Brain pericyte (primary cell): ENCODE results near the gene AK1.
"Not testable (repeated sequence)": the region's sequence is repeated elsewhere in the genome, so short reads cannot be mapped to it uniquely, and the experiment has no call there.

ENCODE experiments used
- DNase-seq: peaks from one replicate; pipeline ENCODE4 v3.0.0-alpha.2; 2012; ENCODE audit warnings: low read depth, low spot score

AK1 gene

GRCh38 chr9:127884976-127885490, 7.6 kb upstream of the AK1 start:
- DNase-seq, result no peak

GRCh38 chr9:127884427-127884911, 7.0 kb upstream of the AK1 start:
- DNase-seq, result no peak

GRCh38 chr9:127883959-127884358, 6.5 kb upstream of the AK1 start:
- DNase-seq, result no peak

GRCh38 chr9:127881715-127882114, 4.2 kb upstream of the AK1 start:
- DNase-seq, result not testable (repeated sequence)

DNA sequence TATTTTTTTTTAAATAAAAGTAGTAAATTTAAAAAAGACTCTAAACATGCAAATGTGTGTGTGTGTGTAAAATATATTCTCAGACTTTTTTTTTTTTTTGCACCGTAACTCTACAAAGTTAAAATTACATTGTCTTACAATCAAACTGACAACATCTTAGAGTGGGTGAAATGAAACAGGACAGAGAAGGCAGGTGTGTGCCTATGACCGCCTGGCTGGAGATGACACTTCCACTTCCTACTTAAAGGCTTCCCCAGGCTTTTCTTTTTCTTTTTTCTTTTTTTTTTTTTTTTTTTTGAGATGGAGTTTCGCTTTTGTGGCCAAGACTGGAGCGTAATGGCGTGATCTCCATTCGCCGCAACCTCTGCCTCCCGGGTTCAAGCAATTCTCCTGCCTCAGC, 2.7 kb upstream of the AK1 start:
- DNase-seq, result no peak

GRCh38 chr9:127878652-127879390, 1.3 kb upstream of the AK1 start:
- no peak for DNase-seq

- DNase-seq, result no peak
These were observed 651 bp upstream of the AK1 start for GRCh38 chr9:127878001-127878651.

GRCh38 chr9:127876764-127877562, 512 bp downstream of the AK1 start:
- DNase-seq, result no peak

DNA sequence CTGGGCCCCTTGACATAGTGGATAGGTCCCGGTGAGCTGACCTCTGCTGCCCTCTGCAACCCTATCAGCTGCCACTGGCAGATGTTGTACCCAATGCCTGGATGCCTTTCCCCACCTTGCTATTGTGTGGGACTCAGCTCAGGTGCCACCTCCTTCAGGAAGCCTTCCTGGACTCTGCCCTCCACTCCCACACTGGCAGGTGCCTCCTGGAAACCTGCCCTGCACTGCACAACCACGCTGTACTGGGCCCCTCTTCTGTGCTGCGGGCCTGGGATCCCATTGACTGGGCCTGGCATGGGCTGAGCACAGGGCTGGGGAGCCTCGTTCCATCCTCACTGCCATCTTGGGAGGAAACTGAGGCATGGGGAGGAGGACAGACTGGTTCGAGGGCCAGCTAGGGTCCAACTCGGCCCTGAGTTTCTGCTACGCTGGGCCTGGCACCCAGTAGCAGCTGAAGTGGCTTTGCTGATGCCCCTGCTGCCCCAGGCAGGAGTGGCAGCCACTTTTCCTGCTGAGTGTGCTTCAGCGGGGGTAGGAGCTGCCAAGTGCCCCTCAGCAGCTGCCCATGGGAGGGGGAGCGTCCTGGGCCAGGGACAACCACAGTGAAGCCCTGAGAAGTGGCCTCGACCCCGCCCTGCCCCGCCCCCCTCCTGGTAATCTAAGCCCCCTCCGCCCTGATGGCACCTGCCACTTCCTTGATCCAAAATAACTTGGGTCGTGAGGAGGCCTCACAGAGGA, 1.3 kb downstream of the AK1 start:
- DNase-seq, result no peak

- no peak for DNase-seq
These were observed 2.0 kb downstream of the AK1 start for GRCh38 chr9:127875306-127875966.

GRCh38 chr9:127874301-127875221, 2.9 kb downstream of the AK1 start:
- no peak for DNase-seq

DNA sequence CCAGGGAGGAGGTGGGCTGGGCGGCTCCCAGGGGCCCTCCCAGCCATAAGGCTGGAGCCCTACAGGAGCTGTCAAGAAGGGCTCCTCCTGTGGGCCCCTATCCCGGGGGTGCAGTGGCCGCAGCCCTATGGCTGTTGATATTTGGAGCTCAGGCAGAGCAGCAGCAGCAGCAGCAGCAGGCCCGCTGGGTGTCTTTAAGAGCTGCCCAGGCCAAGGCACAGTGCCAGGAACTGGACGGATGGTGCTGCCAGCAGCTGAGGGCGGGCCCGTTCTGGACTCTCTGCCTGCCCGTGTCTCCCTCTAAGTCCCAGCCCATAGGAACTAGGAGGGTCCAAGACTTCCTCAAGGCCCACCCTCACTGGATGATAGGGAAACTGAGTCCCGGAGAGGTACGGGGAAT, 3.6 kb downstream of the AK1 start:
- DNase-seq, result no peak

GRCh38 chr9:127873223-127873691, 4.2 kb downstream of the AK1 start:
- no peak for DNase-seq

DNA sequence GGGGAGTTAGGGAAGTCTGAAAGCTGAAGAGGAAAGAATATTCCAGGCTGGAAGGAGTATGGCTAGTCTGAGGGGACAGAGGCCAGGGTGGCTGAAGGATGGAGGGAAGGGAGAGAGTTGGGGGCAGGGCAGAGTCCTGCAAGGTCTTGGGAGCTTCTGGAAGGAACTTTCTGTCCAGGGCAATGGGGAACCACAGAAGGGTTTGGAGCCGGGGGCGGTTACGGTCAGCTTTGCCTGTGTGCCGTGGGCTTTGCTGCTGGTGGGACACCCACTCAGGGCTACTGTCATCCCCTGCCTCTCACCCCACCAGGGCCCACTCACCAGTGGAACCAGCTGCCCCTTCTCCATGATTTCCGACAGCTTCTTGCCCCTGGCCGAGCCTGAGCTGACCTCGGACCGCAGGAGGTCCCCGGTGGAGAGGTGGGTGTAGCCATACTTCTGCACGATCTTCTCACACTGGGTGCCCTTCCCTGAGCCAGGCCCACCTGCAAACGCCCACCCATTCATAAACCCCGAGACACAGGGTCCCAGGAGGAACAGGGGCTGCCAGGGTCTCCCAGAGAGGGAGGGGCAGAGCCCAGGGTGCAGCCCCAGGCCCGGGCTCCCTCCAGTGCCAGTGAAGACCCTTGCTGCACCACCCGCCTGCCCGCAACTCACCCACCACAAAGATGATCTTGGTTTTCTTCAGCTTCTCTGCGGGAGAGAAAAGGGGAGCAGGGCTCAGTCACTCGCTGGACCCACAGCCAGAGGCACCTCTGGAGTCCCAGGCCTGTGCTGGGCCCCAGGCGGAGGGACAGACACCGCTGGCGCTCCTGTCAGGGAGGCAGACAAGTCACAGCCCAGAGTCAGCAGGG, 4.9 kb downstream of the AK1 start:
- no peak for DNase-seq

DNA sequence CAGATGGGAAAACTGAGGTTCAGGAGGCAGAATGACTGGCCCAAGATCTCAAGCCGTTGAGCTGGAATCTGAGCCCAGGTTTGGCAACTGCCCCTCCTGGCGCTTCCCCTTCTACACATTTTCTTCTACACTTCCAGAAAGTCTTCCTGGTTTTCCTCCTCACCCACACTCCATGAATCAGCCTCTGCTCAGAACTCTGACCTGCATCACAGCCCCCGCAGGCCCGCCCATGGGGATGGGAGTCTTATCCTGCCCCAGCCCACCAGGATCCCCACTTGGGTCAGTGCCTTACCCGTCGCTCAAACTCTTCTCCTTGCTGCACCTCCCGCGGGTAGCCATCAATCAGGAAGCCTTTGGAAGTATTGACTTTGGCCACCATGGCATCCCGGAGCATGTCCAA, 5.9 kb downstream of the AK1 start:
- DNase-seq, result no peak

DNA sequence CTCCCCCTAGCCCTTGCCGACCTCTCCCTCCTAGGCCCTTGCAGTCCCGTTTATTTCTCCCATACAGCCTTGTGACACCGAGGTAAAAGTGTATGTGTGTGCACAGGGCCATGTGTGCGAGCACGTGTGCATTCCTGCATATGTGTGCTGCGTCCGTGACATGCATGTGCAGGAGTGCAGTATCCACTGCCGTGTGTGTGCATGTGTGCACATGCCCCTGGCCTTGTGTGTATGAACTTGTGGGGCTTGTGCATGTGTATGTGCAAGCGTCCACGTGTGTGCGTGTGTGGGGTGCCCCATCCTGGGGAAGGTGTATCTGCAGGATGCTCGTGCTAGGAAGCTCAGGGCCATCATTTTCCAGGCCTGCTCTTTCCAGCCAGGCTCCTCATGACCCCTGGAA, 6.6 kb downstream of the AK1 start:
- no peak for DNase-seq

DNA sequence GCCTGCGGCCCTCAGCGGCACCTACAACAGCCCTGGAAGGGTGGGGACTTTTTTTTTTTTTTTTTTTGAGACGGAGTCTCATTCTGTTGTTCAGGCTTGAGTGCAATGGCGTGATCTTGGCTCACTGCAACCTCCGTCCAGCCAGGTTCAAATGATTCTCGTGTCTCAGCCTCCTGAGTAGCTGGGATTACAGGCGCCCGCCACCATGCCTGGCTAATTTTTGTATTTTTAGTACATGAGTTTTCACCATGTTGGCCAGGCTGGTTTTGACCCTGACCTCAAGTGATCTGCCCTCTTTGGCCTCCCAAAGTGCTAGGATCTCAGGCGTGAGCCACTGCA, 7.4 kb downstream of the AK1 start:
- not testable (repeated sequence) for DNase-seq

DNA sequence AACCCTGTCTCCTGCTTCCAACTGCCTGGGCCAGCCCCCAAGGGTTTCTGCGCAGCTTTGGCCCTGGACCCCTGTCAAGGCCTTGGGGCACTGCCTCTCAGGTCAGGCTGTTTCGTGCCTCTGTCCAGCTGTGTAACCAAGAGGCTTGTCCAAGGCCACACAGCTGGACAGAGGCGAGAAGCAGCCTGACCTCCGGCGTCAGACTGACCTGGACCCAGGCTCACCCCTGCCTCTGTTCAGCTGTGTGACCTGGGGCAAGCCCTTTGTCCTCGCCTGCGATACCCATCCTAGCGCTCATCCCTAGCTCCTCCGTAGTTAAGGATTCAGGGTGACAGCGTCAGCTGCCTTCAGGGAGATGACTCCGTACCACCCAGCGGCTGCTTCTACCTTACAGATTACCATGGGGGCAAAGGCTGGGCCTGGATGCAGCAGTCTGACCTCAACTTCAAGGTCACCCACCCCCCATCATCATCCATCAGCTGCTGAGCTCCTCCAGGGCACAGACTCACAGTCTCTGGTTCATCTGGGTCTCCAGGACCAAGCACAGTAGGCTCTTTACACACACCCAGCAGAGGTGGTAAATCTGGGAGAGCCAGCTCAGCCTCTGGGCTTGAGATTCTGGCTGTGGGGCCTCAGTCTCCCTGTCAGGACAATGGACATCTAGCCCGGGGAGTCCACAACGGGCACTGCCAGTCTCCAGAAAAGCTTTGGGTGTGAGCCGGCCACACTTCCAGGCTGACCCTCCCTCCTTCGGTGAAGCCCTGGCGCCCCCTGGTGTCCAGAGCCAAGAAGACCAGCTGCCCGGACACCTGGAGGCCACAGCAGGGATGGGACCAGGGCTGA, 7.9 kb downstream of the AK1 start:
- DNase-seq, result no peak
